Activated naive CD8-positive, alpha-beta T cell (primary cell): ENCODE measurements around the gene CD9.
A peak's percentile ranks its signal among the peaks of the same experiment; 100 is the strongest.
"Not testable (repeated sequence)": the region's sequence is repeated elsewhere in the genome, so short reads cannot be mapped to it uniquely, and the experiment has no call there.

ENCODE experiments used
- H3K27ac Mint-ChIP-seq: one replicate; pipeline ENCODE4 v1.8.0; 2021; ENCODE audit warnings: mixed read lengths
- H3K27me3 Mint-ChIP-seq: one replicate; pipeline ENCODE4 v1.8.0; 2021; ENCODE audit warnings: mixed read lengths
- H3K36me3 Mint-ChIP-seq: one replicate; pipeline ENCODE4 v1.8.0; 2021; ENCODE audit warnings: mixed read lengths
- H3K4me1 Mint-ChIP-seq: one replicate; pipeline ENCODE4 v1.8.0; 2021; ENCODE audit warnings: low read depth, mixed read lengths
- H3K4me3 Mint-ChIP-seq: one replicate; pipeline ENCODE4 v1.8.0; 2021; ENCODE audit warnings: mild to moderate bottlenecking, mixed read lengths
- H3K9me3 Mint-ChIP-seq: one replicate; pipeline ENCODE4 v1.8.0; 2021; ENCODE audit warnings: low read depth, mixed read lengths

The CD9 gene, protein sequence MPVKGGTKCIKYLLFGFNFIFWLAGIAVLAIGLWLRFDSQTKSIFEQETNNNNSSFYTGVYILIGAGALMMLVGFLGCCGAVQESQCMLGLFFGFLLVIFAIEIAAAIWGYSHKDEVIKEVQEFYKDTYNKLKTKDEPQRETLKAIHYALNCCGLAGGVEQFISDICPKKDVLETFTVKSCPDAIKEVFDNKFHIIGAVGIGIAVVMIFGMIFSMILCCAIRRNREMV

DNA sequence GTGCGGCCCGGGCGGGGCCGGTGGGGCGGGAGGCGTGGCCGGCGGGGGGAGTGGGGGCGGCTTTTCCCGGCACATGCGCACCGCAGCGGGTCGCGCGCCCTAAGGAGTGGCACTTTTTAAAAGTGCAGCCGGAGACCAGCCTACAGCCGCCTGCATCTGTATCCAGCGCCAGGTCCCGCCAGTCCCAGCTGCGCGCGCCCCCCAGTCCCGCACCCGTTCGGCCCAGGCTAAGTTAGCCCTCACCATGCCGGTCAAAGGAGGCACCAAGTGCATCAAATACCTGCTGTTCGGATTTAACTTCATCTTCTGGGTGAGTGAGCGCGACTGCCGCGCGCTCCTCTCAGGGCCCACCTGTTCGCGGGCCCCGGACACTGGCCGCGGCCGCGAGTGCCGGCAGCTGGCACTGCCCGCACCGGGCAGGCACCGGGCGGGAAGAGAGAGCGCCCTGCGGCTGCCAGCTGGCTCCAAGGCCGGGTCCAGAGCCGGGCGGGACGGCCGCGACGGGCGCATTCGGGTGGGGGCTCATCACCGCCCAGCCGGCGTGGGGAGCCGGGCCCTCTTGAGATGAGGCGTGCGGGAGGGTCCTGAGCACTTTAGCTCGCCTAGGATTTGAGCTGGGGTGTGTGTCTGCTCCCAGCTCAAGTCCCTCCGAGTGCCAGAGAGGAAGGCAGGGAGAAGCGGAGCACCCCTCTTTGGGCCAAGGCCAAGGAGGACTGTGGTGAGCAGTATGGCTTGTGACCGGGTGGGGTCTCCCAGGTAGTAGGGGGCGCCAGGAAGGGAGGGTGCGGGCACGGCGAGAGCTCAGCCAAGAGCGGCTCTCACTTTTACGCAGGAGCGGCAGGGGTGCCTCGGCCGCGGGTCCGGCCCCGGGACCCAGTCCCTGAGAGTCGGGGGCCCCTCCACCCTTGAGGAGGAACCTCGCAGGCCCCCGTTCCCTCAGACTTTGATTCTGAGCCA, at the start of gene CD9:
CD9 (plus strand) TSS at position 145 of the 957 bp plus-strand sequence; CDS start at position 245, 100 bp downstream.
- H3K36me3 Mint-ChIP-seq: peaks cover 2% of the 10 kb centered on the region
- H3K9me3 Mint-ChIP-seq: no peaks in the 10 kb centered on the region
- peaks cover 37% of the 10 kb centered on the region for H3K4me1 Mint-ChIP-seq
- no peak within 1 kb of the TSS for H3K27ac Mint-ChIP-seq
- H3K4me3 Mint-ChIP-seq: peak within 1 kb of the TSS; percentile 79
- H3K27me3 Mint-ChIP-seq: peaks cover 6% of the 10 kb centered on the region

GRCh38 chr12:6154730-6155459, 45.3 kb upstream of the CD9 start:
- Mint-ChIP-seq H3K27me3 (no peaks in the 10 kb centered on the region), H3K4me1 (peaks cover 11% of the 10 kb centered on the region), H3K27ac (no peak overlapping the region), H3K4me3 (no peak overlapping the region), H3K9me3 (no peaks in the 10 kb centered on the region), H3K36me3 (no peaks in the 10 kb centered on the region)

GRCh38 chr12:6157482-6157881, 42.7 kb upstream of the CD9 start:
- no peaks in the 10 kb centered on the region for H3K27me3 Mint-ChIP-seq
- no peak overlapping the region for H3K4me3 Mint-ChIP-seq
- H3K4me1 Mint-ChIP-seq: peaks cover 22% of the 10 kb centered on the region
- no peaks in the 10 kb centered on the region for H3K9me3 Mint-ChIP-seq
- no peak overlapping the region for H3K27ac Mint-ChIP-seq
- H3K36me3 Mint-ChIP-seq: no peaks in the 10 kb centered on the region

DNA sequence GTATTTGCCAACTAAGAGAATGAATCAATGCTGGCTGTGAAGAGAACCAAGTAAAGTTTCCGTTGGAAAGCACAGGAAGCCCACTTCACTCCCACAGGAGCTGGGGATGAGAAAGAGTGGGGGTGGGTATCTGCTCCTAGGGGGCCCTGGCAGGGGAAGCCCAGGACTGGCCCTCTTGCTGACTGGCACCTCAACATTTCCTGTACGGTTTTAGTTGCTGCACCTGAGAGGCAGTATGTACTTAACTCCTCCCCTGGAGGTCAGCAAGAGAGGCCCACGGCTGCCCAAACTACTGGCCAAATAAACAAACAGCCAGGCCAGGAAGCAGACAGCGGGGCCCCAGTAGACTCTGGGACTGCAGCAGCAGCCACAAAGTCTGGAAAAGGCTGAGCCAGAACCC, 41.9 kb upstream of the CD9 start:
- H3K36me3 Mint-ChIP-seq: no peaks in the 10 kb centered on the region
- H3K4me1 Mint-ChIP-seq: peaks cover 22% of the 10 kb centered on the region
- H3K27me3 Mint-ChIP-seq: no peaks in the 10 kb centered on the region
- no peaks in the 10 kb centered on the region for H3K9me3 Mint-ChIP-seq
- no peak overlapping the region for H3K27ac Mint-ChIP-seq
- H3K4me3 Mint-ChIP-seq: no peak overlapping the region

GRCh38 chr12:6158749-6159148, 41.5 kb upstream of the CD9 start:
- Mint-ChIP-seq H3K27ac (no peak overlapping the region), H3K4me1 (peaks cover 22% of the 10 kb centered on the region), H3K36me3 (no peaks in the 10 kb centered on the region), H3K4me3 (no peak overlapping the region), H3K27me3 (no peaks in the 10 kb centered on the region), H3K9me3 (no peaks in the 10 kb centered on the region)

GRCh38 chr12:6159166-6160011, 40.8 kb upstream of the CD9 start:
- H3K36me3 Mint-ChIP-seq, H3K27me3 Mint-ChIP-seq, H3K27ac Mint-ChIP-seq, H3K4me3 Mint-ChIP-seq, H3K9me3 Mint-ChIP-seq: not testable (repeated sequence)
- H3K4me1 Mint-ChIP-seq: peaks cover 22% of the 10 kb centered on the region

DNA sequence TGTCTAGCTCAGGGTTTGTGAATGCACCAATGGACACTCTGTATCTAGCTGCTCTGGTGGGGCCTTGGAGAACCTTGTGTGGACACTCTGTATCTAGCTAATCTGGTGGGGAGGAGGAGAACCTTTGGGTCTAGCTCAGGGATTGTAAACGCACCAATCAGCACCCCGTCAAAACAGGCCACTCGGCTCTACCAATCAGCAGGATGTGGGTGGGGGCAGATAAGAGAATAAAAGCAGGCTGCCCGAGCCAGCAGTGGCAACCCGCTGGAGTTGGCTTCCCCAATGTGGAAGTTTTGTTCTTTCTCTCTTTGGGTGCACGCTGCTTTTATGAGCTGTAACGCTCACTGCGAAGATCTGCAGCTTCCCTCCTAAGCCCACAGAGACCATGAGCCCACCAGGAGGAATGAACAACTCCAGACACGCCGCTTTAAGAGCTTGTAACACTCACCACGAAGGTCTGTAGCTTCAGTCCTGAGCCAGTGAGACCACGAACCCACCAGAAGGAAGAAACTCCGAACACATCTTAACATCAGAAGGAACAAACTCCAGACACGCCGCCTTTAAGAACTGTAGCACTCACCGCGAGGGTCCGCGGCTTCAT, 40.1 kb upstream of the CD9 start:
- not testable (repeated sequence) for H3K27ac Mint-ChIP-seq, H3K36me3 Mint-ChIP-seq, H3K9me3 Mint-ChIP-seq, H3K27me3 Mint-ChIP-seq
- Mint-ChIP-seq H3K4me1 (peaks cover 23% of the 10 kb centered on the region), H3K4me3 (peak overlapping the region; percentile 35)

DNA sequence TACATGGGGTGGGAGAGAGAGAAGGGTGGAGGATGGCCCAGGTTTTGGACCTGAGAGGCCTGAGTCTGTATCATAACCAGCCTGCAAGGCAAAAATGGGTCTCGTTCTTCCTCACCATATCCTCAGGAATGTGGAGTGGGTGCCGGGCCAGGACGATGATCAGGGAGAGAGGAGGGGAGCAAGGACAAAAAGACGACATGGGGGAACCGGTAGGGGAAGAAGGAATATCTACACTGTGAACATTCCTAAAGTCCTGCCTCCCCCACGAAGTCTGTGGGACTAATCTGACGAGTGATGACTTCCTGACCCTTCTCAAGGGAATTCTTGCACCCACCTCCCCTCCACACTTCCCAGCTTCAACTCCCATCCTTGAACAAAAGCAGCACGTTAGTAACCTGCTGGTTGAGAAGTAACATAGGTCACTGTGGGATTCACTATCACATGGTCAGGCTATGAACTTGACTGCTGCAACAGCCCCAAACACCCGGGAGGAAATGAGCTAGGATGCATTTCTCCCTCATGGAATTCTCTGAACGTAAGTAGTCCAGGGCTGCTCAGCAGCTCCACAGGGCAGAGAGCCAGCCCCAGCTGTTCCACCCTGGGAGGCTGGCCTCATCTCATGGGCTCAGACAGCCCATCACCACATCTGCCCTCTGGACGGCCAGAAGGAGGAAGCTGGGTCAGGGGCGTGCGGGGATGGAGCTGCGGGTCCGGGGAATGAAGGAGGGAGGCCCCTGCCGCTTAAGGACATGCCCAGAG, 38.9 kb upstream of the CD9 start:
- no peaks in the 10 kb centered on the region for H3K36me3 Mint-ChIP-seq
- peaks cover 31% of the 10 kb centered on the region for H3K4me1 Mint-ChIP-seq
- H3K4me3 Mint-ChIP-seq: no peak overlapping the region
- peak overlapping the region; percentile 7 for H3K27ac Mint-ChIP-seq
- no peaks in the 10 kb centered on the region for H3K9me3 Mint-ChIP-seq
- H3K27me3 Mint-ChIP-seq: no peaks in the 10 kb centered on the region

DNA sequence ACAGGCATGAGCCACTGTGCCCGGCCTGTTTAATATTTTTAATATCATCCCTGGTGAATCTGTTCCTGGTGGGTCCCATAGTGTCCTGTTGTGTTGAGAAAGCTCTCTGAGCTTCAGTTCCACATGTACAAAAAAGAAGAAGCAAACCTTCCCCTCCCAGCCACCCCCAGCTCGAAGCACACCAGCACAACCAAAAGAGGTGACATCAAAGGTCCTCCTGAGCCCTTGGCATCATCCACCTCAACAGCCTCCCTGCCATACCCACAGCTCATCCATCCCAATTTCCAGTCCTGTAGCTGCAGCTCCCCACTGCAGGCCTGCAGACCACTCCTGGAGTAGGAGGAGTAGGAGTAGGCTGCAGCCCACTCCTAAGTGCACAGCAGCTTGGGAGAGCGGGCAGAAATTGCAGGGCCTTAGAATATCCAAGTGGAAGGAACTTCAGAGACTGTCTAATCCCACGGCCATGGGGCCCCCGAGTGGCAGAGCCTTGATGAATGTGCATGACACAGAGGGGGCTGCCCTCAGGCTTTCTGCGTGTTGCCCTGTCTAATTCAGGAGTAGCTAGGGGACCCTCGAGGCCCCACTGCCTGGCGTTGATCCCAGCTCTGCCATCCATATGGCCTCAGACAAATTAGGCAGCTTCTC, 36.7 kb upstream of the CD9 start:
- Mint-ChIP-seq H3K9me3 (no peaks in the 10 kb centered on the region), H3K36me3 (no peaks in the 10 kb centered on the region), H3K27ac (no peak overlapping the region), H3K4me3 (no peak overlapping the region), H3K4me1 (peaks cover 47% of the 10 kb centered on the region), H3K27me3 (no peaks in the 10 kb centered on the region)

GRCh38 chr12:6165395-6165794, 34.8 kb upstream of the CD9 start:
- Mint-ChIP-seq H3K4me3 (no peak overlapping the region), H3K9me3 (no peaks in the 10 kb centered on the region), H3K36me3 (no peaks in the 10 kb centered on the region), H3K27ac (no peak overlapping the region), H3K4me1 (peaks cover 53% of the 10 kb centered on the region), H3K27me3 (no peaks in the 10 kb centered on the region)

DNA sequence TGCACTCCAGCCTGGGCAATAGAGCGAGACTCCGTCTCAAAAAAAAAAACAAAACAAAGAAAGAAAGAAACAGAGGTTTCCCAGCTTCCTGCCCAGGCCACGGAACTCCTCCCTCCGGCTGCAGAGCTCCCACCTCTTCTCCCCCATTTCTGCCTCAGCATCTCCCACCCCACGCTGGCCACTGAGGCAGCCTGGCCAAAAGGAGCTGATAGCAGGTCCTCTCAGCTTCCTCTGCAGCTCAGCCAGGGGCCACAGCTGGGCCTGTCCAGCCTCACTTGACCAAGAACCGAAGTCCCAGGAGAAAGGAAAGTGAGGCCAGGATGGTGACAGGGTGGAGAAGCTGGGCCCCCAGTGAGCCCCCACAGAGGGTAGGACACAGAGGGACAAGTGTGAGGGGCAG, 33.4 kb upstream of the CD9 start:
- H3K27ac Mint-ChIP-seq: peak overlapping the region; percentile 97
- H3K4me3 Mint-ChIP-seq: peak overlapping the region; percentile 85

DNA sequence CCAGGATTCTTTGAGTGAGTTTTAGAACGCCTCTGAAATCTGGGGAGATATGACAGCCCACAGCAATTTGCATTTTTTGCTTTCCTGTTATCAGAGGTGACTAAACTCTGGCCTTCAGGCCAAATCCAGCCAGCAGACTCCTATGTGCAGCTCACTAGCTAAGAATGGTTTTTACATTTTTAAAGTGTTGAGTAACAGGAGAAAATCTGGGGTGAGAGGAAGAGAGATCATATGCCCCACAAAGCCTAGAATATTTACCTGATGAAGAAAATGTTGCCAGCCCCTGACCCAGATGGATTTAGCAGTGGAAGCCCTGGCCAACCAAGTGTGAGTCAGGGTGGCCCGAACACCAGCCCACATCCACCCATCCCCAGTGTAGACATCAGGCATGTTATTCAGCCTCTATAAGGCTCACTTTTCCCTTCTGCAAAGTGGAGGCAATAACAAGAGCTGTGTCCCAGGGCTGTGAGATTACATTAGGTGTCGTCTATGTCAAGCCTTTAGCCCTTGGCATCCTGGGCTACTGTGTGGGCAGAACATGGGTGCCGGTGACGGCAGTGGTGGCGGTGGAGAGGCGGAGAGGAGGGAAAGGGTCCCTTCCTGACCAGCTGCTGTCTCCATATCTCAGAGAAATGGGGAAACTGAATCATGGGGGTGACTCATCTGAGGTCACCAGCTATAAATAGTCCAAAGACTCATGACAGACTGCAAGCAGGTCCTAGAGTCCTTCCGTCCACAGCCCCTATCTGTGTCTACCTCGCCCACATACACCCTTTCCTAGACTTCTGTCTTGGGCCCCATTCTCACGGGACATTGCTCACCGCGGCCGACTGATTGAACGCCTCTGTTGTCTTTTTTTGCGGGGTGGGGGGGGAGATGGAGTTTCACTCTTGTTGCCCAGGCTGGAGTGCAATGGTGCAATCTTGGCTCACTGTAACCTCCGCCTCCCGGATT, 32.6 kb upstream of the CD9 start:
- no peaks in the 10 kb centered on the region for H3K36me3 Mint-ChIP-seq
- peaks cover 47% of the 10 kb centered on the region for H3K4me1 Mint-ChIP-seq
- peak overlapping the region; percentile 97 for H3K27ac Mint-ChIP-seq
- no peaks in the 10 kb centered on the region for H3K27me3 Mint-ChIP-seq
- no peaks in the 10 kb centered on the region for H3K9me3 Mint-ChIP-seq
- H3K4me3 Mint-ChIP-seq: peak overlapping the region; percentile 85

More for the DNA sequence above, 33.4 kb upstream of the CD9 start:
- Mint-ChIP-seq H3K4me1 (peaks cover 47% of the 10 kb centered on the region), H3K27me3 (no peaks in the 10 kb centered on the region), H3K36me3 (no peaks in the 10 kb centered on the region), H3K9me3 (no peaks in the 10 kb centered on the region)
